Thyroid gland (tissue), 4 donors: Measurements from ENCODE around the gene PELI2.

Experiments
- CTCF ChIP-seq, 6 experiments: fragments of 200-600 bp in 3 of 6; fragments of 450-650 bp in 3 of 6; sonication (generic) in 3 of 6; IDR thresholded peaks; one replicate each; pipeline ENCODE4 v1.5.1; 2016 to 2019; ENCODE audit warnings: antibody characterized with exemption in 6 of 6, mild to moderate bottlenecking in 2 of 6, inconsistent platforms in 1 of 6, moderate library complexity in 1 of 6
- POLR2A ChIP-seq, 2 donors: fragments of 450-650 bp; IDR thresholded peaks; one replicate each; pipeline ENCODE4 v1.6.1; 2017; ENCODE audit warnings: antibody characterized with exemption in 2 of 2, mild to moderate bottlenecking in 2 of 2, moderate library complexity in 1 of 2

- TF ChIP-seq CTCF (IDR thresholded peaks at IDR 0.05) (no peak), POLR2A (IDR thresholded peaks at IDR 0.05) (no peak)
Observed at GRCh38 chr14:56159066-56159465, 40.9 kb downstream of the PELI2 start.
